K562 (cell line): ENCODE measurements around the gene CC2D1A. TPM values are rescaled to one million over a fixed set of nuclear protein-coding genes. Genes with fewer than 3 reads are reported as not detected.

Experiments used
- CBFA2T3 ChIP-seq: fragments of 450-650 bp; IDR thresholded peaks from 2 replicates; pipeline ENCODE4 v1.6.1; 2017
- EP400 ChIP-seq: fragments of 450-650 bp; IDR thresholded peaks from 2 replicates; pipeline ENCODE4 v1.6.1; 2017; ENCODE audit warnings: antibody characterized with exemption, mild to moderate bottlenecking, moderate library complexity
- FOXK1 ChIP-seq: sonication (generic); formaldehyde crosslinking; IDR thresholded peaks from 2 replicates; pipeline ENCODE4 v1.8.0; 2022; ENCODE audit warnings: missing genetic modification reagents, mild to moderate bottlenecking, borderline replicate concordance
- NFIC ChIP-seq: fragments of 450-650 bp; IDR thresholded peaks from 2 replicates; pipeline ENCODE4 v1.6.1; 2017; ENCODE audit warnings: mild to moderate bottlenecking, inconsistent platforms
- PHB ChIP-seq: fragments of 250-450 bp; sonication (Bioruptor Pico); IDR thresholded peaks from 2 replicates; pipeline ENCODE4 v1.5.0; 2021
- RFX5 ChIP-seq: IDR thresholded peaks from 2 replicates; pipeline ENCODE4 v1.6.1; 2011; ENCODE audit warnings: low read depth, mild to moderate bottlenecking, improper control_type of control experiment, low read length
- XRCC5 ChIP-seq: fragments of 200-400 bp; formaldehyde crosslinking; IDR thresholded peaks from 2 replicates; pipeline ENCODE4 v1.6.1; 2017; ENCODE audit warnings: low read depth, mild to moderate bottlenecking, low read length
- ZNF75A ChIP-seq: fragments of 450-650 bp; formaldehyde crosslinking; IDR thresholded peaks from 2 replicates; pipeline ENCODE4 v1.4.0; 2020; ENCODE audit warnings: mild to moderate bottlenecking
- polyA plus RNA-seq, 8 experiments: library from polyadenylated mRNA; depleted of rRNA in 4 of 8; stranded (reverse) in 5 of 8; unstranded in 3 of 8; fragments of >200 nt; fragmentation: Nextera tagmentation in 2 of 8; fragmentation: Illumina TruSeq in 1 of 8; extraction: Ambion mirVana in 2 of 8; extraction: Trizol in 1 of 8; gene quantifications; 2 replicates each; pipeline versions ENCODE4 v1.2.1 to v1.2.3, GENCODE V29; 2011 to 2014; ENCODE audit warnings: inconsistent platforms in 1 of 8, missing spikeins in 1 of 8
- total RNA-seq, 7 experiments: library from RNA; depleted of rRNA in 6 of 7; stranded (reverse); fragments of >200 nt in 6 of 7; fragmentation: Illumina TruSeq in 2 of 7; extraction: Trizol in 2 of 7; gene quantifications; 2 replicates each; pipeline versions ENCODE4 v1.2.1 to v1.2.3, GENCODE V29; 2011 to 2021; ENCODE audit warnings: low replicate concordance in 1 of 7
- TF ChIP-seq, protein P1 (sequence below): fragments of 450-650 bp; formaldehyde crosslinking; IDR thresholded peaks from 2 replicates; pipeline ENCODE4 v1.4.0; 2020; ENCODE audit warnings: mild to moderate bottlenecking, moderate library complexity
- TF ChIP-seq, protein P2 (sequence below): sonication (generic); formaldehyde crosslinking; IDR thresholded peaks from 2 replicates; pipeline ENCODE4 v1.8.0; 2022; ENCODE audit warnings: mild to moderate bottlenecking, missing genetic modification reagents
- TF ChIP-seq, protein P3 (sequence below): conservative IDR thresholded peaks from 2 replicates; pipeline ENCODE4 v1.6.1; 2011; ENCODE audit warnings: low read depth, mild to moderate bottlenecking, low read length; ENCODE audit not compliant: control insufficient read depth
- TF ChIP-seq, protein P4 (sequence below): fragments of 250-450 bp; sonication (Bioruptor Pico); IDR thresholded peaks from 2 replicates; pipeline ENCODE4 v1.8.0; 2021; ENCODE audit warnings: moderate library complexity, mild to moderate bottlenecking, inconsistent platforms

The CC2D1A gene
- total and polyA plus RNA-seq, 9 of the 15 experiments (the other 6 are each of a cell fraction or from before 2014, with no cell fraction given), result 0.32 to 31.0 (median 12.9) TPM

DNA sequence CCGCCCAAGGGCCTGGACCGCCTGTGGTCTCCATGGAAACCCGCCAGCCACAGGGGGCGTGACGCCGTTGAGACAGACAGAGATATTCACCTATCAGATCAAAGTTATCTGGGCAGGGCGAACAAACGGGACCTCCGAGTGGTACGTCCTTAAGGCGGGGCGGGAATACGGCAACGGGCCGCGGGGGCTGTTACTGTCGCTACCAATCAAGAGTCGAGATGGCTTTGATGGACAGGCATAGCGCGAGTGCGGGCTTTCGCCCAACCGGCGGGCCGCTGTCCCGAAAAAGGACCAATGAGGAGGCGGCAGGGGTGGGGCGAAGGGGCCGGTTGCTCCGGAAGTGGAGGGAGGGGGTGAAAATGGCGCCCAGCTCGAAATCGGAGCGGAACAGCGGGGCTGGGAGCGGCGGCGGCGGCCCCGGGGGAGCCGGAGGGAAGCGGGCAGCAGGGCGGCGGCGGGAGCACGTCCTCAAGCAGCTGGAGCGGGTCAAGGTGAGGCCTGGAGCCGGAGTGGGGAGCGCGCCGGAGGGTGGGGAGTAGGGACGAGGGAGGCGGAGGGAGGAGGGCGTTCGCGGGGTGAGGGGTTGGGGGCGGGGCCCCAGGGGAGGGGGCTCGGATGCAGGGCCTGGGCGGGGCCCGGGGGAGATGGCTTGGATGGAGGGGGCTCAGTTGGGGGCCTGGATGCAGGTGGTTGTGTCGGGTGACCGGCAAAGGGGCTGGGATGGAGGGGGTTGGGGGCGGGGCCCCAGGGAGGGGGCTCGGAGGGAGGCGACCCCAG is 46.3 kb downstream of the CC2D1A start, which contains the start of gene DCAF15 (continued):
- TF ChIP-seq RFX5 (no peak), PHB (CRISPR knock-in tag) (no peak), XRCC5 (no peak), ZNF75A (no peak), NFIC (0 out of 2 replicates have a peak, but pooled peaks have one; percentile 25), CBFA2T3 (no peak), FOXK1 (no peak), EP400 (peak; percentile 54; the same call in 1 of the 2 replicates)
- TF ChIP-seq, protein P1, sequence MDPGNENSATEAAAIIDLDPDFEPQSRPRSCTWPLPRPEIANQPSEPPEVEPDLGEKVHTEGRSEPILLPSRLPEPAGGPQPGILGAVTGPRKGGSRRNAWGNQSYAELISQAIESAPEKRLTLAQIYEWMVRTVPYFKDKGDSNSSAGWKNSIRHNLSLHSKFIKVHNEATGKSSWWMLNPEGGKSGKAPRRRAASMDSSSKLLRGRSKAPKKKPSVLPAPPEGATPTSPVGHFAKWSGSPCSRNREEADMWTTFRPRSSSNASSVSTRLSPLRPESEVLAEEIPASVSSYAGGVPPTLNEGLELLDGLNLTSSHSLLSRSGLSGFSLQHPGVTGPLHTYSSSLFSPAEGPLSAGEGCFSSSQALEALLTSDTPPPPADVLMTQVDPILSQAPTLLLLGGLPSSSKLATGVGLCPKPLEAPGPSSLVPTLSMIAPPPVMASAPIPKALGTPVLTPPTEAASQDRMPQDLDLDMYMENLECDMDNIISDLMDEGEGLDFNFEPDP, result no peak
- TF ChIP-seq, protein P2, sequence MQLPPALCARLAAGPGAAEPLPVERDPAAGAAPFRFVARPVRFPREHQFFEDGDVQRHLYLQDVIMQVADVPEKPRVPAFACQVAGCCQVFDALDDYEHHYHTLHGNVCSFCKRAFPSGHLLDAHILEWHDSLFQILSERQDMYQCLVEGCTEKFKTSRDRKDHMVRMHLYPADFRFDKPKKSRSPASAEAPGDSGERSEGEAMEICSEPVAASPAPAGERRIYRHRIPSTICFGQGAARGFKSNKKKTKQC (CRISPR knock-in tag), result no peak
- TF ChIP-seq, protein P3, sequence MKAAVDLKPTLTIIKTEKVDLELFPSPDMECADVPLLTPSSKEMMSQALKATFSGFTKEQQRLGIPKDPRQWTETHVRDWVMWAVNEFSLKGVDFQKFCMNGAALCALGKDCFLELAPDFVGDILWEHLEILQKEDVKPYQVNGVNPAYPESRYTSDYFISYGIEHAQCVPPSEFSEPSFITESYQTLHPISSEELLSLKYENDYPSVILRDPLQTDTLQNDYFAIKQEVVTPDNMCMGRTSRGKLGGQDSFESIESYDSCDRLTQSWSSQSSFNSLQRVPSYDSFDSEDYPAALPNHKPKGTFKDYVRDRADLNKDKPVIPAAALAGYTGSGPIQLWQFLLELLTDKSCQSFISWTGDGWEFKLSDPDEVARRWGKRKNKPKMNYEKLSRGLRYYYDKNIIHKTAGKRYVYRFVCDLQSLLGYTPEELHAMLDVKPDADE, result no peak; the same call in 1 of the 2 replicates
- TF ChIP-seq, protein P4, sequence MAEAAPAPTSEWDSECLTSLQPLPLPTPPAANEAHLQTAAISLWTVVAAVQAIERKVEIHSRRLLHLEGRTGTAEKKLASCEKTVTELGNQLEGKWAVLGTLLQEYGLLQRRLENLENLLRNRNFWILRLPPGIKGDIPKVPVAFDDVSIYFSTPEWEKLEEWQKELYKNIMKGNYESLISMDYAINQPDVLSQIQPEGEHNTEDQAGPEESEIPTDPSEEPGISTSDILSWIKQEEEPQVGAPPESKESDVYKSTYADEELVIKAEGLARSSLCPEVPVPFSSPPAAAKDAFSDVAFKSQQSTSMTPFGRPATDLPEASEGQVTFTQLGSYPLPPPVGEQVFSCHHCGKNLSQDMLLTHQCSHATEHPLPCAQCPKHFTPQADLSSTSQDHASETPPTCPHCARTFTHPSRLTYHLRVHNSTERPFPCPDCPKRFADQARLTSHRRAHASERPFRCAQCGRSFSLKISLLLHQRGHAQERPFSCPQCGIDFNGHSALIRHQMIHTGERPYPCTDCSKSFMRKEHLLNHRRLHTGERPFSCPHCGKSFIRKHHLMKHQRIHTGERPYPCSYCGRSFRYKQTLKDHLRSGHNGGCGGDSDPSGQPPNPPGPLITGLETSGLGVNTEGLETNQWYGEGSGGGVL (CRISPR knock-in tag), result no peak
